Ramos (cell line): ENCODE results near the gene MMP21.

Experiments
- in situ Hi-C: fragments of 300-500 bp; cut with MboI; formaldehyde crosslinking; loops from one replicate; pipeline ENCODE4 v1.14.3; 2022; ENCODE audit warnings: low sequenced_read_pairs; ENCODE audit not compliant: unreplicated experiment

The MMP21 gene

GRCh38 chr10:125768219-125768855, 7.3 kb downstream of the MMP21 start:
- in situ Hi-C loops: no loop called here

GRCh38 chr10:125766511-125766910, 9.1 kb downstream of the MMP21 start:
- in situ Hi-C loops: no loop called here

- in situ Hi-C loops: no loop called here
These were observed 9.8 kb downstream of the MMP21 start for GRCh38 chr10:125765835-125766234.

GRCh38 chr10:125762692-125763648, 12.7 kb downstream of the MMP21 start:
- in situ Hi-C loops: no loop called here

GRCh38 chr10:125761961-125762360, 13.7 kb downstream of the MMP21 start:
- in situ Hi-C loops: no loop called here

GRCh38 chr10:125757742-125758141, 17.9 kb downstream of the MMP21 start:
- in situ Hi-C loops: no loop called here

GRCh38 chr10:125756853-125757487, 18.7 kb downstream of the MMP21 start:
- in situ Hi-C loops: no loop called here

GRCh38 chr10:125756196-125756595, 19.4 kb downstream of the MMP21 start:
- in situ Hi-C loops: no loop called here

GRCh38 chr10:125747417-125747816, 28.2 kb downstream of the MMP21 start:
- in situ Hi-C loops: no loop called here

GRCh38 chr10:125744909-125745308, 30.7 kb downstream of the MMP21 start:
- in situ Hi-C loops: no loop called here

GRCh38 chr10:125742465-125742864, 33.2 kb downstream of the MMP21 start:
- in situ Hi-C loops: no loop called here

- in situ Hi-C loops: no loop called here
These were observed 35.5 kb downstream of the MMP21 start for GRCh38 chr10:125739994-125740679.

GRCh38 chr10:125738206-125738605, 37.4 kb downstream of the MMP21 start:
- in situ Hi-C loops: no loop called here

- in situ Hi-C loops: no loop called here
These were observed 40.8 kb downstream of the MMP21 start for GRCh38 chr10:125734823-125735222.

GRCh38 chr10:125734148-125734547, 41.5 kb downstream of the MMP21 start:
- in situ Hi-C loops: no loop called here

- in situ Hi-C loops: no loop called here
These were observed 48.2 kb downstream of the MMP21 start for GRCh38 chr10:125727436-125727835.

GRCh38 chr10:125726914-125727313, 48.7 kb downstream of the MMP21 start:
- in situ Hi-C loops: no loop called here

- in situ Hi-C loops: no loop called here
These were observed 52.8 kb downstream of the MMP21 start for GRCh38 chr10:125722811-125723210.

GRCh38 chr10:125721035-125721434, 54.6 kb downstream of the MMP21 start:
- in situ Hi-C loops: no loop called here

- in situ Hi-C loops: no loop called here
These were observed 55.6 kb downstream of the MMP21 start for GRCh38 chr10:125720002-125720382.
